H1 (cell line): ENCODE data around the gene CD247. TPM values are rescaled to one million over a fixed set of nuclear protein-coding genes. Genes with fewer than 3 reads are reported as not detected.

ENCODE experiments used
- CHD2 ChIP-seq: IDR thresholded peaks from 2 replicates; pipeline ENCODE4 v1.6.1; 2012; ENCODE audit warnings: low read length, improper control_type of control experiment
- GABPA ChIP-seq: IDR thresholded peaks from 2 replicates; pipeline ENCODE4 v1.6.1; 2011; ENCODE audit warnings: mild to moderate bottlenecking, low read length, moderate library complexity, borderline replicate concordance; ENCODE audit not compliant: insufficient read depth
- PHF8 ChIP-seq: fragments of 200-600 bp; sonication (generic); conservative IDR thresholded peaks from 2 replicates; pipeline ENCODE4 v1.7.1; 2012; ENCODE audit warnings: low read depth, mild to moderate bottlenecking, inconsistent platforms, low read length, moderate library complexity
- RNF2 ChIP-seq: fragments of 200-900, 300-1000 bp; sonication (generic); IDR thresholded peaks from 2 replicates; pipeline ENCODE4 v1.7.1; 2016; ENCODE audit warnings: borderline replicate concordance, low read depth, mild to moderate bottlenecking, antibody characterized with exemption, low read length; ENCODE audit not compliant: poor library complexity, severe bottlenecking; ENCODE audit errors: missing control alignments
- SAP30 ChIP-seq: fragments of 300-600 bp; sonication (generic); IDR thresholded peaks from 2 replicates; pipeline ENCODE4 v1.7.1; 2012; ENCODE audit warnings: low read length, moderate library complexity, mild to moderate bottlenecking, inconsistent platforms; ENCODE audit not compliant: insufficient read depth, insufficient replicate concordance
- TCF12 ChIP-seq: IDR thresholded peaks from 2 replicates; pipeline ENCODE4 v1.6.1; 2011; ENCODE audit warnings: low read depth, mild to moderate bottlenecking, low read length
- polyA plus RNA-seq, 7 experiments: library from polyadenylated mRNA; depleted of rRNA in 3 of 7; stranded (reverse) in 5 of 7; unstranded in 2 of 7; fragments of >200 nt in 5 of 7; fragments of 200-250 nt in 2 of 7; gene quantifications; 1 replicate in 5 of 7; 2 replicates in 1 of 7; 4 replicates in 1 of 7; pipeline versions ENCODE4 v1.2.1 to v1.2.3, GENCODE V29; 2011 to 2013; ENCODE audit warnings: missing spikeins in 2 of 7, mixed read lengths in 2 of 7
- total RNA-seq: library from RNA; stranded (reverse); fragmentation: NEBNext Ultra II Directional; extraction: Animal tissue kit (Norgen Biotek cat#: 25700); gene quantifications from 2 replicates; pipeline ENCODE4 v1.2.1, GENCODE V29; 2021

CD247 gene
- total and polyA plus RNA-seq, 2 of the 8 experiments (the other 6 are each of a cell fraction or from before 2014, with no cell fraction given): 2.0 to 2.2 TPM

GRCh38 chr1:167456524-167456923 lies 61.8 kb downstream of the CD247 start (continued):
- TF ChIP-seq PHF8 (no peak), TCF12 (no peak), CHD2 (no peak), RNF2 (no peak), SAP30 (no peak), GABPA (no peak)
- TF ChIP-seq, all 59 proteins: peak for 0
